Cardiac fibroblast (primary cell): ENCODE data around the gene NLRP7.
"Not testable (repeated sequence)": the region's sequence is repeated elsewhere in the genome, so short reads cannot be mapped to it uniquely, and the experiment has no call there.

ENCODE experiments used
- DNase-seq, 2 donors: peaks; one replicate each; pipeline versions ENCODE4 v3.0.0 to v3.0.0-alpha.2; 2010; ENCODE audit warnings: low read depth in 2 of 2
- H3K4me3 ChIP-seq, 2 donors: replicated peaks in 1 of 2; 1 replicate in 1 of 2; 2 replicates in 1 of 2; pipeline ENCODE4 v1.5.1; 2011; ENCODE audit warnings: low read depth in 2 of 2, low read length in 2 of 2, mild to moderate bottlenecking in 2 of 2, moderate library complexity in 1 of 2
- TF ChIP-seq, protein P1 (sequence below): IDR thresholded peaks from one replicate; pipeline ENCODE4 v1.5.1; 2011; ENCODE audit warnings: low read depth, mild to moderate bottlenecking, low read length, inconsistent platforms

NLRP7 gene

GRCh38 chr19:54947381-54947780 lies at the start of gene NLRP7:
Gene NLRP7 (minus strand): TSS chr19:54947530.
- no peak for DNase-seq
- no peak within 1 kb of the TSS for H3K4me3 ChIP-seq
- TF ChIP-seq, protein P1, sequence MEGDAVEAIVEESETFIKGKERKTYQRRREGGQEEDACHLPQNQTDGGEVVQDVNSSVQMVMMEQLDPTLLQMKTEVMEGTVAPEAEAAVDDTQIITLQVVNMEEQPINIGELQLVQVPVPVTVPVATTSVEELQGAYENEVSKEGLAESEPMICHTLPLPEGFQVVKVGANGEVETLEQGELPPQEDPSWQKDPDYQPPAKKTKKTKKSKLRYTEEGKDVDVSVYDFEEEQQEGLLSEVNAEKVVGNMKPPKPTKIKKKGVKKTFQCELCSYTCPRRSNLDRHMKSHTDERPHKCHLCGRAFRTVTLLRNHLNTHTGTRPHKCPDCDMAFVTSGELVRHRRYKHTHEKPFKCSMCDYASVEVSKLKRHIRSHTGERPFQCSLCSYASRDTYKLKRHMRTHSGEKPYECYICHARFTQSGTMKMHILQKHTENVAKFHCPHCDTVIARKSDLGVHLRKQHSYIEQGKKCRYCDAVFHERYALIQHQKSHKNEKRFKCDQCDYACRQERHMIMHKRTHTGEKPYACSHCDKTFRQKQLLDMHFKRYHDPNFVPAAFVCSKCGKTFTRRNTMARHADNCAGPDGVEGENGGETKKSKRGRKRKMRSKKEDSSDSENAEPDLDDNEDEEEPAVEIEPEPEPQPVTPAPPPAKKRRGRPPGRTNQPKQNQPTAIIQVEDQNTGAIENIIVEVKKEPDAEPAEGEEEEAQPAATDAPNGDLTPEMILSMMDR = no peak

DNA sequence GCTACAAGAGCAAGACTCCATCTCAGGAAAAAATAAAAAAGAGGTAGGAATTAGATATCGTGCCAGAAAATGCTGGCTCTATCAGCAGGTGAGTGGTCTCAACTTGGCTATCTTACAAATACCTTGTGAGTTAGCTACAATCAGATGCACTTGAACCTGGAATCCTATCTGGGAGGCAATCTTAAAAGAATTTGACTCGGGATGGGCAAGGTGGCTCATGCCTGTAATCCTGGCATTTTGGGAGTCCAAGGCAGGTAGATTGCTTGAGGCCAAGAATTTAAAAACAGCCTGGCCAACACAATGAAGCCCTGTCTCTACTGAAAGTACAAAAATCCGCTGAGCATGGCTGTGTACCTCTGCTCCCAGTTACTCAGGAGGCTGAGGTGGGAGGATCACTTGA lies 48.2 kb upstream of the NLRP7 start:
- DNase-seq = no peak
- TF ChIP-seq, protein P1 = no peak
- H3K4me3 ChIP-seq = no peak overlapping the region

- DNase-seq, H3K4me3 ChIP-seq: not testable (repeated sequence)
Measured at GRCh38 chr19:54989531-54989930, 42.2 kb upstream of the NLRP7 start.

DNA sequence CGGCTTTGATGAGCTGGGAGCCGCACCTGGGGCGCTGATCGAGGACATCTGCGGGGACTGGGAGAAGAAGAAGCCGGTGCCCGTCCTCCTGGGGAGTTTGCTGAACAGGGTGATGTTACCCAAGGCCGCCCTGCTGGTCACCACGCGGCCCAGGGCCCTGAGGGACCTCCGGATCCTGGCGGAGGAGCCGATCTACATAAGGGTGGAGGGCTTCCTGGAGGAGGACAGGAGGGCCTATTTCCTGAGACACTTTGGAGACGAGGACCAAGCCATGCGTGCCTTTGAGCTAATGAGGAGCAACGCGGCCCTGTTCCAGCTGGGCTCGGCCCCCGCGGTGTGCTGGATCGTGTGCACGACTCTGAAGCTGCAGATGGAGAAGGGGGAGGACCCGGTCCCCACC lies 35.2 kb upstream of the NLRP7 start:
- H3K4me3 ChIP-seq, DNase-seq: not testable (repeated sequence)

DNA sequence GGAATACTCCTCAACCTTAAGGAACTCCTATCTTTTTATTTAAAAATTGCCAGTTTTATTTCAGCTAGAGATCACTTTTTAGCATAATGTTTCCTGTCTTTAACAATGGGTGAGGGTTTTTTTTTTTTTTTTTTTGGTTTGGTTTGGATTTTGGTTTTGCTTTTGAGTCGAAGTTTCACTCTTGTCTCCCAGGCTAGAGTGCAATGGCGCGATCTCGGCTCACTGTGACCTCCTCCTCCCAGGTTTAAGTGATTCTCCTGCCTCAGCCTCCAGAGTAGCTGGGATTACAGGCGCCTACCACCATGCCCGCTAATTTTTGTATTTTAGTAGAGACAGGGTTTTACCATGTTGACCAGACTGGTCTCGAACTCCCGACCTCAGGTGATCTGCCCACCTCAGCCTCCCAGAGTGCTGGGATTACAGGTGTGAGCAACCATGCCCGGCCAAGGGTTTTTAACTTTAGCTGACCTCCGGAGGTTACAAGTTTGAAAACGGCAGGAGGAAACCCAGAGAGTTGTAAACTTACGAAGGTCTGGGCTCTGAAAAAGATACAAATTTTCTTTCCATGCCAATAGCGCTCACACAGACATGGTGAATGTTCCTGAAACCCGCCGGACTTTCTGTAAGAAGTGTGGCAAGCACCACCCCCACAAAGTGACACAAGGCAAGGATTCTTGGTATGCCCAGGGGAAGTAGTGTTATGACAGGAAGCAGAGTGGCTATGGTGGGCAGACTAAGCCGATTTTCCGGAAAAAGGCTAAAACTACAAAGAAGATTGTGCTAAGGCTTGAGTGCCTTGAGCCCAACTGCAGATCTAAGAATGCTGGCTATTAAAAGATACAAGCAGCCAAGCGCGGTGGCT lies 26.1 kb upstream of the NLRP7 start:
- not testable (repeated sequence) for DNase-seq, H3K4me3 ChIP-seq

DNA sequence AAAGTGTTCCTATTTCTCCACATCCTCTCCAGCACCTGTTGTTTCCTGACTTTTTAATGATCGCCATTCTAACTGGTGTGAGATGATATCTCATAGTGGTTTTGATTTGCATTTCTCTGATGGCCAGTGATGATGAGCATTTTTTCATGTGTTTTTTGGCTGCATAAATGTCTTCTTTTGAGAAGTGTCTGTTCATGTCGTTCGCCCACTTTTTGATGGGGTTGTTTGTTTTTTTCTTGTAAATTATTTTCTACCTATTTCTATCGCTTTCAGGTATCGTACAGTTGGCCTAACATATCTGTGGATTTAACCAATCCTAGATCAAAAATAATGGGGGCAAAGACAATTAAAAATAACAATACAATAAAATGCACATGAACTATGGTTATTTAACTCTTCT lies 24.1 kb upstream of the NLRP7 start:
- not testable (repeated sequence) for DNase-seq

DNA sequence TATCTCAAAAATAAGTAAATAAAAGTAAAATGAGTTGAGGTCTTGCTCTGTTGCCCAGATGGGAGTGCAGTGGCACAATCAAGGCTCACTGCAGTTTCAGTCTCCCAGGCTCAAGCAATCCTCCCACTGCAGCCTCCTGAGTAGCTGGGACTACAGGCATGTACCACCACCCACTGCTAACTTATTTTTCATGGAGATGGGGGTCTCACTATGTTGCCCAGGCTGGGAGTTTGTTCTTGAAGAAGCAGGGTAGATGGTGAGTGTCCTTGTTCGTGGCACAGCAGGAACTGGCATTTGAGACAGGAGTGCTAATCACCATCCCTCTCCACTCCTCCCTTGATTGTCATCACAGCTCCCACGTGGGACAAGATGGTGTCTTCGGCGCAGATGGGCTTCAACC lies 22.3 kb upstream of the NLRP7 start:
- DNase-seq = no peak
- H3K4me3 ChIP-seq = no peak overlapping the region
- TF ChIP-seq, protein P1 = no peak

More for the DNA sequence above, 24.1 kb upstream of the NLRP7 start:
- not testable (repeated sequence) for H3K4me3 ChIP-seq

GRCh38 chr19:54967611-54968010 lies 20.3 kb upstream of the NLRP7 start:
- DNase-seq = no peak
- TF ChIP-seq, protein P1 = no peak
- no peak overlapping the region for H3K4me3 ChIP-seq

- DNase-seq, H3K4me3 ChIP-seq: not testable (repeated sequence)
Measured at GRCh38 chr19:54965055-54965454, 17.7 kb upstream of the NLRP7 start.
